ENCODE measurements around the gene PFN1. TPM values are rescaled to one million over a fixed set of nuclear protein-coding genes. Genes with fewer than 3 reads are reported as not detected.

PFN1 gene
- total RNA-seq, 2 donors from 2014 or later: 806 to 1,230 TPM

DNA sequence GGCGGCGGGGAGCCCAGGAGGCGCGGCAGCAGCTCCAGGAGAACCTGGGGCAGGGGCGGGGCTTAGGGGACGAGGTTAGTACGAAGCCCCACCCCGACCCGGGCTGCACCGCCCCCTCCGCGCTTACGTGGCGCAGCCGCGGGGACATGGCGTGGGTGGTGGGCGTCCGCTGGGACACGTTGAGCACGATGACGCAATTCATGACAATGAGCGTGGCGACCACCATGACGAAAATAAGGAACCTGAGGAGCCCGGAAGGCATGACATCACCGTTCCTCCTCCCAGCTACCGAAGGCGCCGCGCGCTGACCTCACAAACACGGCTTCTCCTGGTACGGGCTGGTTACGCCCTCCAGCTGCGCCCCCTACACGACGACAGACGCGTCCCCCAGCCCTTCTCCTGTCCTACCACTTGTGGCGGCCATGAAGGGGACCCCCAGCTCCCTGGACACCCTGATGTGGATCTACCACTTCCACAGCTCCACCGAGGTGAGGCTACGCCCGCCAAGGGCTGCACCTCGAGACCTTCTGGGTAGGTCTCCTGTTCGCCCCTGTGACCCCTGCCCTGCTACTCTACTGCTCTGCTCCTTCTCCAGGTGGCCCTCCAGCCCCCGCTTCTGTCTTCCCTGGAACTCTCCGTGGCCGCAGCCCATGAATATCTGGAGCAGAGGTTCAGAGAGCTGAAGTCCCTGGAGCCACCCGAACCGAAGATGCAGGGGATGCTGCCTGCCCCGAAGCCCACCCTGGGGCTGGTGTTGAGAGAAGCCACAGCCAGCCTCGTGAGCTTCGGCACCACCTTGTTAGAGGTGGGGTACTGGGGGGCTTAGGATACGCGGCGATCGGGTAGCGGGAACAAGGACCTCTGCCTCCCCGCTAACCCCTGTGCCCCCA lies 48.7 kb downstream of the PFN1 start, which contains the start of gene C17orf107:
TSS of gene C17orf107 (plus strand) at position 196 of the 890 bp plus-strand sequence. CDS start at position 423, 227 bp downstream.
- H3K36me3 ChIP-seq: peaks cover 13% of the 10 kb centered on the region
- ATAC-seq (ENCODE audit: insufficient number of reproducible peaks, low FRiP score, low read depth): peak; percentile 47
- no peaks in the 10 kb centered on the region for H3K27me3 ChIP-seq (replicated peaks; ENCODE audit: insufficient read depth)

DNA sequence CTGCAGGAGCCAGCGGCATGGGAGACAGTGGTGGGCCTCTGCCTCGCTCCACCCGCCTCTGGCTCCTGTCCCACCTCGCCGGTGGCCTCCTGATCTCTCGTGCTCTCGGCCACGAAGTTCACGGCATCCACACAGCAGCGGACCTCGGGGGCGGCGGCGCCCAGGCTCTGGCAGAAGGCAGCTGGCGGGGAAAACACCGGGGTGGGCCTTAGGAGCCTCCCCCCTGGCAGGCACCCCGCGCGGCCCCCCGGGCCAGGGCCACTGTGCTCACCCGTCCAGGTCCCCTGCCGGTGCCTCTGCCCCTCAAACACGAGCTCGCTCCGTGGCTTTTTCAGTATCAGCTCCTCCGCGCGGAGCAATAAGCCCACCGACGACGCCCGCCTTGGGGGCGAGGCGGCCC lies 49.4 kb downstream of the PFN1 start:
- H3K36me3 ChIP-seq: peaks cover 20% of the 10 kb centered on the region
- H3K4me3 ChIP-seq: peak overlapping the region; percentile 74
- peaks cover 0 to 16% of the 10 kb centered on the region in 2 donors for H3K4me1 ChIP-seq (ENCODE audit: control insufficient read depth in 1 of 2, low read depth in 2 of 2)
- no peak for ATAC-seq (ENCODE audit: insufficient number of reproducible peaks, low FRiP score, low read depth)
- no peak overlapping the region for H3K27ac ChIP-seq
- TF ChIP-seq, protein P1, sequence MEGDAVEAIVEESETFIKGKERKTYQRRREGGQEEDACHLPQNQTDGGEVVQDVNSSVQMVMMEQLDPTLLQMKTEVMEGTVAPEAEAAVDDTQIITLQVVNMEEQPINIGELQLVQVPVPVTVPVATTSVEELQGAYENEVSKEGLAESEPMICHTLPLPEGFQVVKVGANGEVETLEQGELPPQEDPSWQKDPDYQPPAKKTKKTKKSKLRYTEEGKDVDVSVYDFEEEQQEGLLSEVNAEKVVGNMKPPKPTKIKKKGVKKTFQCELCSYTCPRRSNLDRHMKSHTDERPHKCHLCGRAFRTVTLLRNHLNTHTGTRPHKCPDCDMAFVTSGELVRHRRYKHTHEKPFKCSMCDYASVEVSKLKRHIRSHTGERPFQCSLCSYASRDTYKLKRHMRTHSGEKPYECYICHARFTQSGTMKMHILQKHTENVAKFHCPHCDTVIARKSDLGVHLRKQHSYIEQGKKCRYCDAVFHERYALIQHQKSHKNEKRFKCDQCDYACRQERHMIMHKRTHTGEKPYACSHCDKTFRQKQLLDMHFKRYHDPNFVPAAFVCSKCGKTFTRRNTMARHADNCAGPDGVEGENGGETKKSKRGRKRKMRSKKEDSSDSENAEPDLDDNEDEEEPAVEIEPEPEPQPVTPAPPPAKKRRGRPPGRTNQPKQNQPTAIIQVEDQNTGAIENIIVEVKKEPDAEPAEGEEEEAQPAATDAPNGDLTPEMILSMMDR (IDR thresholded peaks at IDR 0.05): no peak
- H3K27me3 ChIP-seq (replicated peaks; ENCODE audit: insufficient read depth): no peaks in the 10 kb centered on the region
- no peak for DNase-seq (ENCODE audit: low spot score)
- H3K9me3 ChIP-seq: no peaks in the 10 kb centered on the region

More for the DNA sequence above, 48.7 kb downstream of the PFN1 start, which contains the start of gene C17orf107:
- Histone ChIP-seq H3K9me3 (no peaks in the 10 kb centered on the region), H3K27ac (no peak within 1 kb of the TSS), H3K4me1 (ENCODE audit: control insufficient read depth in 1 of 2, low read depth in 2 of 2) (peaks cover 0 to 16% of the 10 kb centered on the region in 2 donors), H3K4me3 (peak within 1 kb of the TSS; percentile 74)
- TF ChIP-seq, protein P1 (IDR thresholded peaks at IDR 0.05): no peak
- DNase-seq (ENCODE audit: low spot score): peak; percentile 75

DNA sequence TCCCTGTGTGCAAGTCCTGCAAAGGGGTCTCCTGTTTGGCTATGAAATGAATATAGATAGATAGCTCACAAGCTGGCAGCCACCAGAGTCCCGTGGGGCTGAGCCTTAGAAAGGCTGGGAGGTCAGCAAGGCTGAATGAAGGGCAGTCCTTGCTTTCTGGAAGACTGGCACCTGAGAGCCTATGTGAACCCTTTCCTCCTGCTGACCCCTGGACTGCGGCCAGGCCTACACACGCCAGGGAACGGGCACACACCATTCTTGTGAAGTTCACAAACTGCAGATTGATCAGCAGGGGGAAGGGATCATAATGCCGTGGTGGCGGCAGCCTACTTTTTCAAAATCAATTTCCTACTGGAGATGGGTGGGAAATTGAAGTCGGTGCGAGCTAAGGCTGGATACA lies 50.0 kb downstream of the PFN1 start:
- Histone ChIP-seq H3K9me3 (no peaks in the 10 kb centered on the region), H3K27ac (no peak overlapping the region), H3K27me3 (replicated peaks; ENCODE audit: insufficient read depth) (no peaks in the 10 kb centered on the region), H3K36me3 (peaks cover 26% of the 10 kb centered on the region), H3K4me1 (ENCODE audit: control insufficient read depth in 1 of 2, low read depth in 2 of 2) (peaks cover 0 to 16% of the 10 kb centered on the region in 2 donors), H3K4me3 (no peak overlapping the region)
- DNase-seq (ENCODE audit: low spot score): no peak
- ATAC-seq (ENCODE audit: insufficient number of reproducible peaks, low FRiP score, low read depth): no peak
- TF ChIP-seq, protein P1 (IDR thresholded peaks at IDR 0.05): no peak

DNA sequence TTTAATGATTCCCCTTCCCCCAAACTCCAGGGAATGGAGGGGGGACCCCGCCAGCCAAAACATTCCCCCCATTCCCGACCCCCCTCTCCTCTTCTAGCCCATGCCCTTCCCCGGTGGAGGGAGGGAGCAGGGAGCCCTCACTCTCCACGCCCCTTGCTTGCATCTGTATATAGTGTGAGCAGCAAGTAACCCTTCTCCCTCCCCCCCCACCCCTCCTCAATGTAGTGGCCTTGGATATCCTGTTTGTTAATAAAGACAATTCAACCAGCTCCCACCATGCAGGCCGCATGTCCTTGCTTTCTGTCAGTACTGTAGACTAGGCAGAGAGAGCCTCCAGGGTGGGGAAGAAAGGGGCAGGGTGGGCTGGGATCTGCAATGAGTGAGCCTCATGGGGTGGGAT lies 50.5 kb downstream of the PFN1 start:
- H3K36me3 ChIP-seq: peaks cover 30% of the 10 kb centered on the region
- TF ChIP-seq, protein P1 (IDR thresholded peaks at IDR 0.05): no peak
- no peak for DNase-seq (ENCODE audit: low spot score)
- no peak overlapping the region for H3K4me3 ChIP-seq
- no peaks in the 10 kb centered on the region for H3K9me3 ChIP-seq
- H3K27me3 ChIP-seq (replicated peaks; ENCODE audit: insufficient read depth): no peaks in the 10 kb centered on the region
- peaks cover 0 to 16% of the 10 kb centered on the region in 2 donors for H3K4me1 ChIP-seq (ENCODE audit: control insufficient read depth in 1 of 2, low read depth in 2 of 2)
- ATAC-seq (ENCODE audit: insufficient number of reproducible peaks, low FRiP score, low read depth): no peak
- H3K27ac ChIP-seq: no peak overlapping the region

DNA sequence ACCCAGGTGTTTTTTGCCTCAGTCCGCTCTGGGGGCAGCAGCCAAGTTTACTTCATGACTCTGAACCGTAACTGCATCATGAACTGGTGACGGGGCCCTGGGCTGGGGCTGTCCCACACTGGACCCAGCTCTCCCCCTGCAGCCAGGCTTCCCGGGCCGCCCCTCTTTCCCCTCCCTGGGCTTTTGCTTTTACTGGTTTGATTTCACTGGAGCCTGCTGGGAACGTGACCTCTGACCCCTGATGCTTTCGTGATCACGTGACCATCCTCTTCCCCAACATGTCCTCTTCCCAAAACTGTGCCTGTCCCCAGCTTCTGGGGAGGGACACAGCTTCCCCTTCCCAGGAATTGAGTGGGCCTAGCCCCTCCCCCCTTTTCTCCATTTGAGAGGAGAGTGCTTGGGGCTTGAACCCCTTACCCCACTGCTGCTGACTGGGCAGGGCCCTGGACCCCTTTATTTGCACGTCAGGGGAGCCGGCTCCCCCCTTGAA lies 51.1 kb downstream of the PFN1 start:
- Histone ChIP-seq H3K4me1 (ENCODE audit: control insufficient read depth in 1 of 2, low read depth in 2 of 2) (peaks cover 0 to 16% of the 10 kb centered on the region in 2 donors), H3K4me3 (no peak overlapping the region), H3K36me3 (peaks cover 35% of the 10 kb centered on the region), H3K27me3 (replicated peaks; ENCODE audit: insufficient read depth) (no peaks in the 10 kb centered on the region), H3K27ac (no peak overlapping the region), H3K9me3 (no peaks in the 10 kb centered on the region)
- TF ChIP-seq, protein P1 (IDR thresholded peaks at IDR 0.05): no peak
- DNase-seq (ENCODE audit: low spot score) (no peak), ATAC-seq (ENCODE audit: insufficient number of reproducible peaks, low FRiP score, low read depth) (no peak)

Data from thoracic aorta (tissue), 2 donors.